Measurements from ENCODE around the gene KIR3DL1.
A peak's percentile ranks its signal among the peaks of the same experiment; 100 is the strongest.
"Not testable (repeated sequence)": the region's sequence is repeated elsewhere in the genome, so short reads cannot be mapped to it uniquely, and the experiment has no call there.

KIR3DL1 gene

GRCh38 chr19:54790711-54791110 lies 25.6 kb upstream of the KIR3DL1 start:
- H3K4me1 Mint-ChIP-seq = peaks cover 12% of the 10 kb centered on the region
- no peaks in the 10 kb centered on the region for H3K9me3 Mint-ChIP-seq
- peaks cover 31% of the 10 kb centered on the region for H3K27me3 Mint-ChIP-seq
- ATAC-seq (replicated peaks; ENCODE audit: extremely low read depth, poor library complexity, severe bottlenecking) (no peak), DNase-seq (ENCODE audit: low spot score in 2 of 2) (no peak)
- no peaks in the 10 kb centered on the region for H3K36me3 Mint-ChIP-seq (ENCODE audit: insufficient read depth)
- no peak overlapping the region for H3K27ac Mint-ChIP-seq (ENCODE audit: low read depth)
- H3K4me3 Mint-ChIP-seq = no peak overlapping the region

GRCh38 chr19:54791476-54791875 lies 24.8 kb upstream of the KIR3DL1 start:
- Mint-ChIP-seq H3K36me3 (ENCODE audit: insufficient read depth) (no peaks in the 10 kb centered on the region), H3K9me3 (no peaks in the 10 kb centered on the region), H3K4me1 (peaks cover 12% of the 10 kb centered on the region), H3K4me3 (peak overlapping the region; percentile 8), H3K27ac (ENCODE audit: low read depth) (no peak overlapping the region), H3K27me3 (peaks cover 31% of the 10 kb centered on the region)
- ATAC-seq (replicated peaks; ENCODE audit: extremely low read depth, poor library complexity, severe bottlenecking) = no peak
- no peak for DNase-seq (ENCODE audit: low spot score in 2 of 2)

DNA sequence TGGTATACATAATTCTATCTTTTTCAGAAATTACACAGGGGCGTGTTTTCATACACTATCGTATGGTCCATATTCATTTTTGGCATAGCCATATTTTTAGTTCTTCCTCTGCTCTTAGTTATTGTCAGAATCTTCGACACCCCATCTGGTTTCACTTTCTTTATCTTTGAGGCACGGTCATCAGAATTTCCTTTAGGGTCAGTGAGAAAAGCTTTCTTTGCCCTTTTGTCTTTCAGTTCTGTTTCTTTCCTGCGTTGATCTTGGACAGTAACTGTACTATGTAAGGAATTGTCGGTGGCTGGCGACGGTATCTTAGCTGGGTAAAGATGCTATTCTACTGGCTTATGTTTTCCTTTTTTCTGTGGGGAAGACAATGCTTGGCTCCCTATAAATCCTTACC lies 23.5 kb upstream of the KIR3DL1 start:
- peaks cover 31% of the 10 kb centered on the region for H3K27me3 Mint-ChIP-seq
- no peaks in the 10 kb centered on the region for H3K36me3 Mint-ChIP-seq (ENCODE audit: insufficient read depth)
- DNase-seq (ENCODE audit: low spot score in 2 of 2) (no peak), ATAC-seq (replicated peaks; ENCODE audit: extremely low read depth, poor library complexity, severe bottlenecking) (no peak)
- no peaks in the 10 kb centered on the region for H3K9me3 Mint-ChIP-seq
- peak overlapping the region; percentile 70 for H3K4me3 Mint-ChIP-seq
- H3K27ac Mint-ChIP-seq (ENCODE audit: low read depth) = peak overlapping the region; percentile 56
- peaks cover 12% of the 10 kb centered on the region for H3K4me1 Mint-ChIP-seq

GRCh38 chr19:54795758-54796157 lies 20.5 kb upstream of the KIR3DL1 start:
- Mint-ChIP-seq H3K27ac (ENCODE audit: low read depth) (no peak overlapping the region), H3K36me3 (ENCODE audit: insufficient read depth) (no peaks in the 10 kb centered on the region), H3K9me3 (no peaks in the 10 kb centered on the region), H3K27me3 (peaks cover 46% of the 10 kb centered on the region), H3K4me3 (no peak overlapping the region), H3K4me1 (peaks cover 12% of the 10 kb centered on the region)
- no peak for DNase-seq (ENCODE audit: low spot score in 2 of 2)
- ATAC-seq (replicated peaks; ENCODE audit: extremely low read depth, poor library complexity, severe bottlenecking) = no peak

GRCh38 chr19:54803410-54803809 lies 12.9 kb upstream of the KIR3DL1 start, which contains the start of gene KIR2DL4:
Gene KIR2DL4, plus strand, starts transcription at chr19:54803610. Its CDS starts 42 bp downstream, at chr19:54803652.
- Mint-ChIP-seq H3K4me1 (no peaks in the 10 kb centered on the region), H3K4me3 (no peak within 1 kb of the TSS), H3K27me3 (peaks cover 60% of the 10 kb centered on the region), H3K27ac (ENCODE audit: low read depth) (no peak within 1 kb of the TSS), H3K9me3 (no peaks in the 10 kb centered on the region), H3K36me3 (ENCODE audit: insufficient read depth) (no peaks in the 10 kb centered on the region)
- DNase-seq (ENCODE audit: low spot score in 2 of 2) = no peak
- ATAC-seq (replicated peaks; ENCODE audit: extremely low read depth, poor library complexity, severe bottlenecking) = peak; percentile 64

- ATAC-seq (replicated peaks; ENCODE audit: extremely low read depth, poor library complexity, severe bottlenecking) (peak; percentile 14), DNase-seq (ENCODE audit: low spot score in 2 of 2) (no peak)
- no peaks in the 10 kb centered on the region for H3K4me1 Mint-ChIP-seq
- H3K27ac Mint-ChIP-seq (ENCODE audit: low read depth) = no peak overlapping the region
- H3K36me3 Mint-ChIP-seq (ENCODE audit: insufficient read depth) = no peaks in the 10 kb centered on the region
- H3K4me3 Mint-ChIP-seq = no peak overlapping the region
- H3K9me3 Mint-ChIP-seq = no peaks in the 10 kb centered on the region
- H3K27me3 Mint-ChIP-seq = peaks cover 60% of the 10 kb centered on the region
These were observed 12.2 kb upstream of the KIR3DL1 start for GRCh38 chr19:54804101-54804500.

- Mint-ChIP-seq H3K4me3 (no peak overlapping the region), H3K27ac (ENCODE audit: low read depth) (no peak overlapping the region), H3K9me3 (no peaks in the 10 kb centered on the region), H3K4me1 (no peaks in the 10 kb centered on the region), H3K27me3 (peaks cover 60% of the 10 kb centered on the region), H3K36me3 (ENCODE audit: insufficient read depth) (no peaks in the 10 kb centered on the region)
- ATAC-seq (replicated peaks; ENCODE audit: extremely low read depth, poor library complexity, severe bottlenecking) (no peak), DNase-seq (ENCODE audit: low spot score in 2 of 2) (no peak)
These were observed 11.7 kb upstream of the KIR3DL1 start for GRCh38 chr19:54804571-54804970.

GRCh38 chr19:54805665-54806515 lies 10.4 kb upstream of the KIR3DL1 start:
- no peaks in the 10 kb centered on the region for H3K4me1 Mint-ChIP-seq
- no peak for DNase-seq (ENCODE audit: low spot score in 2 of 2)
- H3K4me3 Mint-ChIP-seq = no peak overlapping the region

DNA sequence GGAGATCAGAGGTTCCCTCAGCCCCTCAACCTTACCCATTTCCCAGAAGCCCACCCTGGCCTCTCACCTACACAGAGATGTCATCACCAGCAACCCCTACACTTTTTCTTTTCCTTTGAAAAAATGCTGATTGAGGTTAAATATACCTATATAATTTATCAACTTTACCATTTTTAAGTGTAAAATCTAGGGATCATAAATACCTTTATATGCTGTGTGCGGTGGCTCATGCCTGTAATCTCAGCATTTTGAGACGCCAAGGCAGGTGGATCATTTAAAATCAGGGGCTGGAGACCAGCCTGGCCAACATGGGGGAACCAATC lies 9.8 kb upstream of the KIR3DL1 start:
- peaks cover 75% of the 10 kb centered on the region for H3K27me3 Mint-ChIP-seq
- no peaks in the 10 kb centered on the region for H3K36me3 Mint-ChIP-seq (ENCODE audit: insufficient read depth)
- no peak overlapping the region for H3K4me3 Mint-ChIP-seq
- no peak overlapping the region for H3K27ac Mint-ChIP-seq (ENCODE audit: low read depth)
- no peak for ATAC-seq (replicated peaks; ENCODE audit: extremely low read depth, poor library complexity, severe bottlenecking)
- DNase-seq (ENCODE audit: low spot score in 2 of 2) = no peak
- H3K4me1 Mint-ChIP-seq = no peaks in the 10 kb centered on the region
- H3K9me3 Mint-ChIP-seq = no peaks in the 10 kb centered on the region

More at GRCh38 chr19:54805665-54806515, 10.4 kb upstream of the KIR3DL1 start:
- Mint-ChIP-seq H3K27me3 (peaks cover 69% of the 10 kb centered on the region), H3K36me3 (ENCODE audit: insufficient read depth) (no peaks in the 10 kb centered on the region), H3K27ac (ENCODE audit: low read depth) (no peak overlapping the region), H3K9me3 (no peaks in the 10 kb centered on the region)
- no peak for ATAC-seq (replicated peaks; ENCODE audit: extremely low read depth, poor library complexity, severe bottlenecking)

- H3K27me3 Mint-ChIP-seq = peaks cover 57% of the 10 kb centered on the region
- not testable (repeated sequence) for H3K4me3 Mint-ChIP-seq; ATAC-seq (replicated peaks; ENCODE audit: extremely low read depth, poor library complexity, severe bottlenecking); H3K36me3 Mint-ChIP-seq (ENCODE audit: insufficient read depth); H3K27ac Mint-ChIP-seq (ENCODE audit: low read depth); H3K4me1 Mint-ChIP-seq; DNase-seq (ENCODE audit: low spot score in 2 of 2); H3K9me3 Mint-ChIP-seq
These were observed 1.7 kb upstream of the KIR3DL1 start for GRCh38 chr19:54814571-54814970.

DNA sequence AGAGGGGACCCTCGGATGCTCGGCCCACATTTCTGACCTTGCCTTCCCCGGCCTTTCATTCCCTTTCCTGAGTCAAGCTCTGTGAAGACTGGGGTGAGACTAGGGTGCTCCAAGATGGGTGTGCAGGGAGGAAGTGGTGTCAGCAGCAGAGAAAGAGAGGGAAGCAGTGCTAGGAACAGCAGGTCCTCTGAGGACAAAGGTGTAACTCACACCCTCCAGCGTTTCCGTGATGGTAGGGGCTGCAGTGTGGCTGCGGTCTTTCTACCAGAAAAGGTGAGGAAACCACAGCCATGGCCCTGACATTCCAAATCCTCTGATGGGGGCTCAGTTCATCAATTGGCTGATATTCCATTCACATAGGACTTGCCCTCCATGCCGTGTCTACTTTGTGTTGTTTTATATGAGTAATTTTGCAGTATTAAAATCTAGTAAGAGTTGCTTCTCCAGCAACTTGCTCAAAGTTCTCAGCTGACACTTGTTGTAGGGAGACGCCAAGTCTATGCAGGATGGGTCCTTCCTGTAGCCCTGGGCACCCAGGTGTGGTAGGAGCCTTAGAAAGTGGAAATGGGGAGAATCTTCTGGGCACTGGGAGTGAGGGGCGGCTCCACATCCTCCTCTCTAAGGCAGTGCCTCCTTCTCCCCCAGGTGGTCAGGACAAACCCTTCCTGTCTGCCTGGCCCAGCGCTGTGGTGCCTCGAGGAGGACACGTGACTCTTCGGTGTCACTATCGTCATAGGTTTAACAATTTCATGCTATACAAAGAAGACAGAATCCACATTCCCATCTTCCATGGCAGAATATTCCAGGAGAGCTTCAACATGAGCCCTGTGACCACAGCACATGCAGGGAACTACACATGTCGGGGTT lies 1.6 kb downstream of the KIR3DL1 start:
- Mint-ChIP-seq H3K4me1 (peaks cover 4% of the 10 kb centered on the region), H3K9me3 (no peaks in the 10 kb centered on the region)
- no peak for DNase-seq (ENCODE audit: low spot score in 2 of 2)

DNA sequence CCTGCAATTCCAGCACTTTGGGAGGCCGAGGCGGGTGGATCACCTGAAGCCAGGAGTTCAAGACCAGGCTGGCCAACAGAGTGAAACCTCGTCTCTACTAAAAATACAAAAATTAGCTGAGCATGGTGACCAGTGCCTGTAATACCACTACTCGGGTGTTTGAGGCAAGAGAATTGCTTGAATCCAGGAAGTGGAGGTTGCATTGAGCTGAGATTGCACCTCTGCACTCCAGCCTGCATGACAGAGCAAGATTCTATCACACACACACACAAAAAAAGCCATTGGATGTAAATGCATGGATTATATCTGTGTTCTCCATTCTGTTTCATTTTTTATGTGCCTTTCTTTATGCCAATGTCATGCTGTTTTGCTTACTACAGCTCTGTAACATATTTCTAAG lies 8.1 kb downstream of the KIR3DL1 start:
- DNase-seq (ENCODE audit: low spot score in 2 of 2); ATAC-seq (replicated peaks; ENCODE audit: extremely low read depth, poor library complexity, severe bottlenecking); H3K4me1 Mint-ChIP-seq; H3K4me3 Mint-ChIP-seq; H3K36me3 Mint-ChIP-seq (ENCODE audit: insufficient read depth); H3K9me3 Mint-ChIP-seq; H3K27ac Mint-ChIP-seq (ENCODE audit: low read depth): not testable (repeated sequence)
- H3K27me3 Mint-ChIP-seq = peaks cover 56% of the 10 kb centered on the region

More for the DNA sequence above, 1.6 kb downstream of the KIR3DL1 start:
- Mint-ChIP-seq H3K27ac (ENCODE audit: low read depth) (no peak overlapping the region), H3K36me3 (ENCODE audit: insufficient read depth) (peaks cover 2% of the 10 kb centered on the region), H3K27me3 (peaks cover 39% of the 10 kb centered on the region), H3K4me3 (no peak overlapping the region)
- ATAC-seq (replicated peaks; ENCODE audit: extremely low read depth, poor library complexity, severe bottlenecking) = no peak

DNA sequence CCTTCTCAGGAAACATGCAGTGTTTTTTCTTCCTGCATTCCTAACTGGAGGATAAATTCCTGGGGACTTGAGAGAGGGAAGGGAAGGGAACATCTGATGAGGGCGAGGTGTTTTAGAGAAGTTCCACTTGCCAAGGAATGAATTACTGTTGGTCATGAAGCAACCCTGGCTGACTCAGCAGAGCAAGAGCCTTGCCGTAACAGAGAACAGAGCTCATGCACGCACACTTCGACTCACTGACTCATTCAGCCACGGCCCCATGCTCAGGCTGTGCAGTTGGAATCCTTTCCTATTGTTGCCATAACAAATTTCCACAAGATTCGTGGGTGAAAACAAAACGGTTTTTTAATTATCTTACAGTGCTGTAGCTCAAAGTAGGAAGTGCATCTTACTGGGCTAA lies 9.1 kb downstream of the KIR3DL1 start:
- H3K36me3 Mint-ChIP-seq (ENCODE audit: insufficient read depth); H3K27ac Mint-ChIP-seq (ENCODE audit: low read depth); H3K4me1 Mint-ChIP-seq; H3K4me3 Mint-ChIP-seq; H3K9me3 Mint-ChIP-seq; ATAC-seq (replicated peaks; ENCODE audit: extremely low read depth, poor library complexity, severe bottlenecking); DNase-seq (ENCODE audit: low spot score in 2 of 2): not testable (repeated sequence)
- peaks cover 56% of the 10 kb centered on the region for H3K27me3 Mint-ChIP-seq
